Ovary (tissue), 9 donors: ENCODE measurements around the gene COX14. TPM values are rescaled to one million over a fixed set of nuclear protein-coding genes. Genes with fewer than 3 reads are reported as not detected.

Experiments
- DNase-seq, 5 donors: peaks; one replicate each; pipeline ENCODE4 v3.0.0-alpha.2; 2019 to 2020
- H3K27ac ChIP-seq, 2 donors: fragments of 200-600 bp; one replicate each; pipeline versions ENCODE4 v1.5.1 to v1.8.0; 2019 to 2022
- H3K27me3 ChIP-seq: fragments of 200-600 bp; one replicate; pipeline ENCODE4 v1.8.0; 2022
- H3K36me3 ChIP-seq: fragments of 200-600 bp; sonication (generic); one replicate; pipeline ENCODE4 v1.5.1; 2019
- H3K4me1 ChIP-seq: one replicate; pipeline ENCODE4 v1.8.1; 2013; ENCODE audit warnings: mild to moderate bottlenecking, moderate library complexity; ENCODE audit not compliant: insufficient read depth
- H3K4me3 ChIP-seq: fragments of 200-600 bp; sonication (generic); one replicate; pipeline ENCODE4 v1.5.1; 2017
- H3K9me3 ChIP-seq, 2 donors: fragments of 200-600 bp in 1 of 2; sonication (generic) in 1 of 2; one replicate each; pipeline versions ENCODE4 v1.5.1 to v1.8.1; 2013 to 2019; ENCODE audit warnings: mild to moderate bottlenecking in 1 of 2, moderate library complexity in 1 of 2
- CTCF ChIP-seq, 3 donors: fragments of 450-650 bp in 2 of 3; fragments of 200-600 bp in 1 of 3; IDR thresholded peaks; one replicate each; pipeline versions ENCODE4 v1.5.1 to v1.8.0; 2016 to 2022; ENCODE audit warnings: antibody characterized with exemption in 3 of 3, mild to moderate bottlenecking in 1 of 3
- EP300 ChIP-seq: sonication (generic); formaldehyde crosslinking; IDR thresholded peaks from one replicate; pipeline ENCODE4 v1.6.1; 2017; ENCODE audit warnings: antibody characterized with exemption
- POLR2A ChIP-seq: fragments of 450-650 bp; IDR thresholded peaks from one replicate; pipeline ENCODE4 v1.6.1; 2017; ENCODE audit warnings: antibody characterized with exemption, mild to moderate bottlenecking, moderate library complexity
- WGBS, 3 donors: extraction: QIAGEN DNeasy Blood & Tissue Kit in 1 of 3; methylation state at CpG; one replicate each; pipeline versions ENCODE4 v1.1.5 to v1.1.7; 2013 to 2017; 5-methylcytosine and 5-hydroxymethylcytosine counted together
- intact Hi-C, 4 donors: fragments of 100-400 bp; cut with DNase I; formaldehyde crosslinking; loops; one replicate each; pipeline versions ENCODE4 v1.11.0 to v1.15.1; 2022 to 2023
- polyA plus RNA-seq, 2 donors: library from polyadenylated mRNA; stranded (reverse); fragments of 200-250 nt in 1 of 2; fragments of 350-450 nt in 1 of 2; fragmentation: Illumina TruSeq in 1 of 2; extraction: RNeasy Lipid Tissue Mini Kit (QIAGEN cat#74804) in 1 of 2; gene quantifications; one replicate each; pipeline ENCODE4 v1.2.3, GENCODE V29; 2013 to 2014
- total RNA-seq, 7 donors: library from RNA; depleted of rRNA in 2 of 7; stranded (reverse); fragments of >200 nt in 2 of 7; fragmentation: NEBNext Ultra II Directional in 3 of 7; extraction: Animal tissue kit (Norgen Biotek cat#: 25700) in 3 of 7; gene quantifications; one replicate each; pipeline versions ENCODE4 v1.1.0 to v1.2.4, GENCODE V29; 2016 to 2023
- donor health status: DM: no; HTN: no; CAD: no; lungs with moderate emphysema.
- donor health status: DM: no; HTN: no; CAD: no.
- donor health status: Bipolar disorder and iron deficiency.
- donor health status: DM: yes; HTN: yes; CAD: no.
- donor health status: DM: no; HTN: no; CAD: no.
- donor health status: DM: yes; HTN: yes; CAD: no.

The COX14 gene
- total and polyA plus RNA-seq, 9 donors = 37.5 to 85.4 (median 46.4) TPM

GRCh38 chr12:50066402-50066801 lies 45.6 kb upstream of the COX14 start:
- no peak for DNase-seq
- peaks cover 1% of the 10 kb centered on the region for H3K4me1 ChIP-seq

GRCh38 chr12:50069069-50069468 lies 43.0 kb upstream of the COX14 start:
- Histone ChIP-seq H3K9me3 (no peaks in the 10 kb centered on the region), H3K27ac (no peak overlapping the region), H3K4me3 (no peak overlapping the region), H3K4me1 (peaks cover 1% of the 10 kb centered on the region), H3K27me3 (no peaks in the 10 kb centered on the region), H3K36me3 (no peaks in the 10 kb centered on the region)
- 94 to 98% (median 98%) methylated on average over 5 of the region's 5 CpGs for WGBS, 3 donors
- no peak for TF ChIP-seq EP300
- no peak for TF ChIP-seq POLR2A
- TF ChIP-seq CTCF (IDR thresholded peaks at IDR 0.05) = no peak
- intact Hi-C loops = loop anchor here in 3 of 4 donors (5.0 kb wide), 3 partner anchors 97 to 202 kb away; partner anchors contain the start of gene AQP6 (in 1 of the 3)
- no peak for DNase-seq

More at GRCh38 chr12:50066402-50066801, 45.6 kb upstream of the COX14 start:
- H3K4me3 ChIP-seq = no peak overlapping the region
- no peaks in the 10 kb centered on the region for H3K36me3 ChIP-seq
- H3K27ac ChIP-seq = no peak overlapping the region
- intact Hi-C loops = loop anchor here in 3 of 4 donors (5.0 kb wide), 3 partner anchors 94 to 199 kb away; partner anchors contain the start of gene AQP6 (in 1 of the 3)
- H3K27me3 ChIP-seq = no peaks in the 10 kb centered on the region
- H3K9me3 ChIP-seq = no peaks in the 10 kb centered on the region
- TF ChIP-seq CTCF (IDR thresholded peaks at IDR 0.05) = no peak
- 40 to 51% (median 44%) methylated on average over 5 of the region's 5 CpGs for WGBS, 3 donors

GRCh38 chr12:50069539-50069938 lies 42.5 kb upstream of the COX14 start:
- intact Hi-C loops = loop anchor here in 3 of 4 donors (5.0 kb wide), 3 partner anchors 97 to 202 kb away; partner anchors contain the start of gene AQP6 (in 1 of the 3)
- H3K27ac ChIP-seq = no peak overlapping the region
- H3K9me3 ChIP-seq = no peaks in the 10 kb centered on the region
- no peaks in the 10 kb centered on the region for H3K36me3 ChIP-seq
- TF ChIP-seq CTCF (IDR thresholded peaks at IDR 0.05) (no peak), POLR2A (no peak), EP300 (no peak)
- DNase-seq = no peak
- H3K4me1 ChIP-seq = peaks cover 1% of the 10 kb centered on the region
- WGBS, 3 donors = 93 to 98% (median 94%) methylated on average over 3 of the region's 3 CpGs
- no peaks in the 10 kb centered on the region for H3K27me3 ChIP-seq
- H3K4me3 ChIP-seq = no peak overlapping the region

GRCh38 chr12:50070314-50071060 lies 41.5 kb upstream of the COX14 start:
- peak; percentile 78 to 85 (median 84) for DNase-seq
- H3K27me3 ChIP-seq = no peaks in the 10 kb centered on the region
- peaks cover 1% of the 10 kb centered on the region for H3K4me1 ChIP-seq
- H3K36me3 ChIP-seq = no peaks in the 10 kb centered on the region
- no peaks in the 10 kb centered on the region for H3K9me3 ChIP-seq
- TF ChIP-seq CTCF (IDR thresholded peaks at IDR 0.05) = peak; percentile 87 to 93 (median 88)
- no peak for TF ChIP-seq POLR2A
- TF ChIP-seq EP300 = no peak
- H3K27ac ChIP-seq = no peak overlapping the region
- intact Hi-C loops = loop anchor here (1.0 to 10.0 kb wide), 6 partner anchors 103 to 296 kb away; no protein-coding TSS in a partner anchor
- 29 to 38% (median 34%) methylated on average over 9 of the region's 9 CpGs for WGBS, 3 donors
- no peak overlapping the region for H3K4me3 ChIP-seq
